Endodermal cell (in vitro differentiated cells): Measurements from ENCODE around the gene OR5D14. TPM values are rescaled to one million over a fixed set of nuclear protein-coding genes. Genes with fewer than 3 reads are reported as not detected.

Experiments used
- DNase-seq: peaks from one replicate; pipeline ENCODE4 v3.0.0-alpha.2; 2017
- H3K27ac ChIP-seq: 2 replicates; pipeline ENCODE4 v1.5.1; 2013; ENCODE audit warnings: mild to moderate bottlenecking, low read depth, low read length, moderate library complexity
- H3K27me3 ChIP-seq: 2 replicates; pipeline ENCODE4 v1.6.1; 2013; ENCODE audit warnings: mild to moderate bottlenecking, low read length, moderate library complexity; ENCODE audit not compliant: insufficient read depth, control insufficient read depth, poor library complexity, severe bottlenecking
- H3K36me3 ChIP-seq: 2 replicates; pipeline ENCODE4 v1.7.0; 2013; ENCODE audit warnings: mild to moderate bottlenecking, low read length, moderate library complexity; ENCODE audit not compliant: control insufficient read depth, insufficient read depth
- H3K4me1 ChIP-seq: one replicate; pipeline ENCODE4 v1.7.0; 2013; ENCODE audit warnings: low read length; ENCODE audit not compliant: control insufficient read depth, insufficient read depth
- H3K4me3 ChIP-seq: 2 replicates; pipeline ENCODE4 v1.5.1; 2013; ENCODE audit warnings: mild to moderate bottlenecking, low read length, moderate library complexity
- H3K9ac ChIP-seq: 2 replicates; pipeline ENCODE4 v1.6.1; 2013; ENCODE audit warnings: mild to moderate bottlenecking, low read length, moderate library complexity; ENCODE audit not compliant: poor library complexity, severe bottlenecking; ENCODE audit errors: extremely low read depth
- H3K9me3 ChIP-seq: 2 replicates; pipeline ENCODE4 v1.6.1; 2013; ENCODE audit warnings: mild to moderate bottlenecking, low read length, moderate library complexity; ENCODE audit not compliant: control insufficient read depth
- H3K27ac Mint-ChIP-seq: 2 replicates; pipeline ENCODE4 v1.8.0; 2020; ENCODE audit warnings: mixed read lengths
- H3K27me3 Mint-ChIP-seq: 2 replicates; pipeline ENCODE4 v1.8.0; 2021; ENCODE audit warnings: mild to moderate bottlenecking, mixed read lengths; ENCODE audit not compliant: insufficient read depth
- H3K36me3 Mint-ChIP-seq: 2 replicates; pipeline ENCODE4 v1.8.0; 2020; ENCODE audit warnings: low read depth, mixed read lengths
- H3K4me1 Mint-ChIP-seq: 2 replicates; pipeline ENCODE4 v1.8.0; 2020; ENCODE audit warnings: mixed read lengths
- H3K4me3 Mint-ChIP-seq: 2 replicates; pipeline ENCODE4 v1.8.0; 2020; ENCODE audit warnings: mild to moderate bottlenecking, moderate library complexity, mixed read lengths
- H3K9me3 Mint-ChIP-seq: 2 replicates; pipeline ENCODE4 v1.8.0; 2020; ENCODE audit warnings: mild to moderate bottlenecking, mixed read lengths
- WGBS, 2 experiments: methylation state at CpG; one replicate each; pipeline versions ENCODE4 v1.1.5 to v1.1.7; 2013; ENCODE audit warnings: missing lambda C conversion rate in 2 of 2, mixed read lengths in 1 of 2; ENCODE audit not compliant: insufficient coverage in 1 of 2, insufficient read length in 1 of 2; 5-methylcytosine and 5-hydroxymethylcytosine counted together
- total RNA-seq, 2 donors: library from RNA; stranded (reverse); fragmentation: NEBNext Ultra II Directional in 1 of 2; extraction: Animal tissue kit (Norgen Biotek cat#: 25700) in 1 of 2; gene quantifications; 2 replicates in 1 of 2; 3 replicates in 1 of 2; pipeline ENCODE4 v1.2.1, GENCODE V29; 2021
- TF ChIP-seq, protein P1 (sequence below): fragments of 200-600 bp; sonication (generic); conservative IDR thresholded peaks from 2 replicates; pipeline ENCODE4 v1.5.0; 2021; ENCODE audit warnings: antibody characterized with exemption, mild to moderate bottlenecking

Gene OR5D14
- total RNA-seq, 2 donors from 2014 or later: not detected

DNA sequence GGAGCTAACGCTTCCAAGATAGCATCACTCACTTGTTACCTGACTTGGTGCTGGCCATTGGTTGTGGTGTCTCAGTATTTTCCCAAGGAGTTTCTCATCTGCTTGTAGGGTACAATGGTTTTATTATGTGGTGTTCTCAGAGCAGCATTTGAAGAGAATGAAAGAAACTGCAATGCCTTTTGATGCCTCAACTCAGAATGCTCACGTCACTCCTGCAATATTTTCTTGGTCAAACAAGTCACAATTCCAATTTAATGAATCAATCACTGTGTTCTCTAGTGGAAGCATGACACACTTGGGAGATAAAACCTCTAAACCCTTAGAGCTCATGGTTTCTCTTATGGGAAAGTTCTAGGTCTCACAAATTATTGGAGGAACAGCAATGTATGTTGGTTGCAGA lies 2.0 kb upstream of the OR5D14 start:
- no peak overlapping the region for H3K27ac Mint-ChIP-seq
- Histone ChIP-seq H3K4me3 (no peak overlapping the region), H3K27ac (no peak overlapping the region), H3K9me3 (peaks cover 82% of the 10 kb centered on the region), H3K9ac (no peak overlapping the region), H3K36me3 (no peaks in the 10 kb centered on the region), H3K4me1 (no peaks in the 10 kb centered on the region), H3K27me3 (no peaks in the 10 kb centered on the region)
- no peak overlapping the region for H3K4me3 Mint-ChIP-seq
- H3K9me3 Mint-ChIP-seq: peaks cover 59% of the 10 kb centered on the region
- no peak for DNase-seq
- H3K36me3 Mint-ChIP-seq: no peaks in the 10 kb centered on the region
- no peaks in the 10 kb centered on the region for H3K27me3 Mint-ChIP-seq
- WGBS, 2 experiments: 79 to 86% methylated on average over 2 of the region's 2 CpGs
- TF ChIP-seq, protein P1, sequence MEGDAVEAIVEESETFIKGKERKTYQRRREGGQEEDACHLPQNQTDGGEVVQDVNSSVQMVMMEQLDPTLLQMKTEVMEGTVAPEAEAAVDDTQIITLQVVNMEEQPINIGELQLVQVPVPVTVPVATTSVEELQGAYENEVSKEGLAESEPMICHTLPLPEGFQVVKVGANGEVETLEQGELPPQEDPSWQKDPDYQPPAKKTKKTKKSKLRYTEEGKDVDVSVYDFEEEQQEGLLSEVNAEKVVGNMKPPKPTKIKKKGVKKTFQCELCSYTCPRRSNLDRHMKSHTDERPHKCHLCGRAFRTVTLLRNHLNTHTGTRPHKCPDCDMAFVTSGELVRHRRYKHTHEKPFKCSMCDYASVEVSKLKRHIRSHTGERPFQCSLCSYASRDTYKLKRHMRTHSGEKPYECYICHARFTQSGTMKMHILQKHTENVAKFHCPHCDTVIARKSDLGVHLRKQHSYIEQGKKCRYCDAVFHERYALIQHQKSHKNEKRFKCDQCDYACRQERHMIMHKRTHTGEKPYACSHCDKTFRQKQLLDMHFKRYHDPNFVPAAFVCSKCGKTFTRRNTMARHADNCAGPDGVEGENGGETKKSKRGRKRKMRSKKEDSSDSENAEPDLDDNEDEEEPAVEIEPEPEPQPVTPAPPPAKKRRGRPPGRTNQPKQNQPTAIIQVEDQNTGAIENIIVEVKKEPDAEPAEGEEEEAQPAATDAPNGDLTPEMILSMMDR: no peak
- no peaks in the 10 kb centered on the region for H3K4me1 Mint-ChIP-seq

DNA sequence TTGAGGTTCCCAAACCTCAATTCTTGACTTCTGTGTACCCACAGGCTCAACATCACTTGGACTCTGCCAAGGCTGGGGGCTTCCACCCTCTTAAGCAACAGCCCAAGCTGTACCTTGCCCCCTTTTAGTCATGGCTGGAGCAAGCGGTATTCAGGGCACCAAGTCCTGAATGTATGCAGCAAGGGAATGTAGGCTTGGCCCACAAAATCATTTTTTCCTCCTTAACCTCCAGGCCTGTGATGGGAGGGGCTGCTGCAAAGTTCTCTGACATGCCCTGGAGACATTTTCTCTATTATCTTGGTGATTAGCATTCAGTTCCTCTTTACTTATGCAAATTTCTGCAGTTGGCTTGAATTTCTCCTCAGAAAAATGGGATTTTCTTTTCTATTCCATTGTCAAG lies 10.9 kb downstream of the OR5D14 start:
- no peak overlapping the region for H3K27ac ChIP-seq
- H3K27me3 ChIP-seq: no peaks in the 10 kb centered on the region
- Mint-ChIP-seq H3K27me3 (no peaks in the 10 kb centered on the region), H3K36me3 (no peaks in the 10 kb centered on the region), H3K4me1 (no peaks in the 10 kb centered on the region), H3K27ac (no peak overlapping the region), H3K9me3 (peaks cover 74% of the 10 kb centered on the region), H3K4me3 (no peak overlapping the region)
- DNase-seq: no peak
- H3K4me3 ChIP-seq: no peak overlapping the region
- TF ChIP-seq, protein P1: no peak
- H3K4me1 ChIP-seq: no peaks in the 10 kb centered on the region
- H3K36me3 ChIP-seq: no peaks in the 10 kb centered on the region
- WGBS, 2 experiments: 85% methylated on average over 1 of the region's 1 CpG; no CpG with 5 or more reads in 1 of the 2 experiments
- peaks cover 74% of the 10 kb centered on the region for H3K9me3 ChIP-seq
- H3K9ac ChIP-seq: no peak overlapping the region

DNA sequence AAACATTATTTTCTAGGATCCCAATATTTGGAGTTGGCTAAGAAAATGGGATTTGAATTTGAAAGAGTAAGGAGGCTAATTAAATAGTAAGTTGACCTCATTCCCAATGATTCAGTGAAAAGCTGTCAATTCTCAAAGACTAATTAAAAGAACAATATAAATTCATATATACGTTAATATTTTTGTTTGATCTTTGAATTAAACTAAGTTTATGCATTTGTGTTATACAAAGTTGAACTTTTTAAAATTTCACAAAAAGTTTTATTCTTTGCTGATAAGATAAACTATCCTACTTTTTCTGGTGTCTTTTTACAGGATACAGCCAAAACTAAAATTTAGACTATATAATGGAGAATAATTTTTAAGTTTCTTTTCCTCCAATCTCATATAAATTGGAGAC lies 15.7 kb downstream of the OR5D14 start, which contains the start of gene OR5L1:
Gene OR5L1, plus strand, starts transcription at position 301 of the 400 bp plus-strand sequence. CDS start 100 bp downstream, outside the sequence.
- Mint-ChIP-seq H3K4me1 (no peaks in the 10 kb centered on the region), H3K27ac (no peak within 1 kb of the TSS), H3K9me3 (peaks cover 79% of the 10 kb centered on the region), H3K4me3 (no peak within 1 kb of the TSS), H3K36me3 (no peaks in the 10 kb centered on the region), H3K27me3 (no peaks in the 10 kb centered on the region)
- no CpG with 5 or more reads among the region's 1 CpG for WGBS, 2 experiments
- no peak for DNase-seq
- Histone ChIP-seq H3K4me3 (no peak within 1 kb of the TSS), H3K9ac (no peak within 1 kb of the TSS), H3K36me3 (no peaks in the 10 kb centered on the region), H3K27me3 (no peaks in the 10 kb centered on the region), H3K4me1 (no peaks in the 10 kb centered on the region), H3K27ac (no peak within 1 kb of the TSS), H3K9me3 (peaks cover 79% of the 10 kb centered on the region)
- TF ChIP-seq, protein P1: no peak
